ENCODE results near the gene DNAH9. TPM values are rescaled to one million over a fixed set of nuclear protein-coding genes. Genes with fewer than 3 reads are reported as not detected.
A peak's percentile ranks its signal among the peaks of the same experiment; 100 is the strongest.

DNAH9 gene
- total RNA-seq, 2 donors from 2014 or later = 0.47 to 0.64 TPM

DNA sequence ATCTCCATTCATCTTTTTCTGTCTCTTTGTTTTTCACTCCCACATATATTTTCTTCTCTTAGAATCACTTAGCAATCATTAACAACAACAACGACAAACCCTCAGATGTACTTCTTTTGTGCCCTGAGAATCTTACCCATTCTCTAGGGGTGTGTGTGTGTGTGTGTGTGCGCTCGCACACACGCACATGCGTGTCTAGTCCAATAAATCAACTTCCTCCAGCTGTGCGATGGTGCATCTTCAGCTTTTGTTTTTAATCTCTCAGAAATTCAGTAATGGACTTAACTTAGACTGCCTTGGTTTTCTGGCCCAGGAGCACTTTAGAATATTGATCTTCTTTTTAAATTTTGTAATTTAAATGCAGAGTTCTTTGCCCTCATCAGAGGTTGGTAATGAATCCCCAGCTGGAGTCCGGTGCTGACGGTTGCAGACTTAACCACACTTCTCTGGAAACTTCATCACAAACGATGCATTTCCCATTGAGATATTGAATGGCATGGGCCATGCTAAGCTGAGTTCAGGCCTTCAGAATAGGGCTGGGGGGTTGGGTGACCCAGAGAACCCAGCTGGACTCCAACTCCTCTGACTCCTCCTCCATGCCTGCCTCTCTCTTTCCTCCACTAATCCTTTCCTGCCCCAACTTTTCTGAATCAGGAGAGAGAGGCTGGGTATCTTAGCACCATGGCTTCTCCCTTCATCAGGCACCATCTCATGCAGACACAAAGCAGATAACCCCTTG is 205.1 kb downstream of the DNAH9 start:
- no peak for ATAC-seq
- intact Hi-C loops (cut with DNase I, micrococcal nuclease) = no loop called here

DNA sequence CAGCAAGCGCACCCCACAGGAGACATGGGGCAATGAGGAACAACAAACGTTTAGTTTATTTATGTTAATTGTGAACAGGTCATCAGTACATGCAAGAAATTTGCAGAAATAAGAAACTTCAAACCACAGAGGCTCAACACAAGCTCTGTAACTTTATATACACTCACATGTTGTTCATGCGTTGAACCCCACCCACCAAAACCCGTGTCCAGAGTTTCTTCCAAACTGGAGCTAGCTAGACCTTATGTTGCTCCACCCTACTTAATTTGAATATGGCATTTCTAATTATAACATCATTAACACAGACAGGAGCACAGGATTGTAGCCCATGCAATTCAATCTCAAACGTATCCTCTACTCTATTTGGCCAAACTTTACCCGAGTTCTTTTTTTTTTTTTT is 206.9 kb downstream of the DNAH9 start:
- intact Hi-C loops (cut with DNase I, micrococcal nuclease) = no loop called here
- ATAC-seq (no peak), DNase-seq (no peak)

More for the DNA sequence above, 205.1 kb downstream of the DNAH9 start:
- DNase-seq = no peak

DNA sequence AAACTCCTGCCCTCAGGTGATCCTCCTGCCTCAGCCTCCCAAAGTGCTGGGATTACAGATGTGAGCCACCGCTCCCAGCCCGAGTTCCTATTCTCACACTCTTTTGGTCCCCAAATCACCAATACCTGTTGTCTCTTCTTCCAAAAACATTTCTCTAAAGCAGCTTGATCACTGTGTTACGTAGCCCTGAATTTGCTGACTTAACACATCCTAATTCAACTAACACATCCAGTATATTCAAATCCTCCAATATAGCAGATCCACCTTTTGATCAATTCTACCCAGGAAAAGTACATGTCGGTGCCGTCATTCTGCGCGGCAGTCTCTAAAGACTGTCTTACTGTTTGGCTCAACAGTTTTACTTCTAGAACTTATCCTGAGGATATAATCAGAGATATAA is 207.7 kb downstream of the DNAH9 start:
- ATAC-seq (no peak), DNase-seq (no peak)
- intact Hi-C loops (cut with DNase I, micrococcal nuclease) = no loop called here

DNA sequence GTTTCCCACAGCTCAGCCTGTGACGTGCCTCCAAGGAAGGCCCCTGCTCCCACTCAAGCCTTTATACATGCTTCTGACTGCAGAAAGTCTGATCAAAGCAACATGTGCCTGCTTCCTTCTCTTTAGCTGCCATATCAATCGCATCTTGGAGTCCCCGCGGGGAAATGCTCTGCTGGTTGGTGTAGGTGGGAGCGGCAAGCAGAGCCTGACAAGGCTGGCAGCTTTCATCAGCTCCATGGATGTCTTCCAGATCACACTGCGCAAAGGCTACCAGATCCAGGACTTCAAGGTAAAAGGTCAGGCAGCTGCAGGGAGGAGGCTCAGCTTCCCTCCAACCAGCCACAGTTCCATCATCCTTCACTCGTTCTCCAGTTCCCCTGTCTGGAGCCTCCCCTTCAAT is 209.3 kb downstream of the DNAH9 start:
- intact Hi-C loops (cut with DNase I, micrococcal nuclease) = no loop called here
- DNase-seq (no peak), ATAC-seq (no peak)

DNA sequence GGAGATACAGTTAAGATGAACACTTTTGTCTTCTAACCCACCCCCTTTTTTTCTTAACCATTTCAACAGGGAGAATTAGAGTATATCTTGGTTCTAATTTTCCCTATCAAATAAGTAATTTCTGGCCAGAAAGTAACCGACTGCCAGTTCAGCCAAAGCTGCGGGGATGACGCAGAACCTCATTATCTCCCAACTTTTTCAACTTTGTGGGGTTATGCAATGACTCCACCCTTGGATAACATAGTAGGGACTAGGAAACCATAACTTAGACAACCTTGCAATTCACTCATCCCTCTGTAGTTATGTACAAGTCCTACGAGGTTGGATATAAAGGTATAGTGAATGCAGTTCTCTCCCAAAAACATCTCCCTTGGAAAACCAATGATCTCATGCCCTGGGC is 215.0 kb downstream of the DNAH9 start:
- DNase-seq = no peak
- intact Hi-C loops (cut with DNase I, micrococcal nuclease) = no loop called here
- no peak for ATAC-seq

DNA sequence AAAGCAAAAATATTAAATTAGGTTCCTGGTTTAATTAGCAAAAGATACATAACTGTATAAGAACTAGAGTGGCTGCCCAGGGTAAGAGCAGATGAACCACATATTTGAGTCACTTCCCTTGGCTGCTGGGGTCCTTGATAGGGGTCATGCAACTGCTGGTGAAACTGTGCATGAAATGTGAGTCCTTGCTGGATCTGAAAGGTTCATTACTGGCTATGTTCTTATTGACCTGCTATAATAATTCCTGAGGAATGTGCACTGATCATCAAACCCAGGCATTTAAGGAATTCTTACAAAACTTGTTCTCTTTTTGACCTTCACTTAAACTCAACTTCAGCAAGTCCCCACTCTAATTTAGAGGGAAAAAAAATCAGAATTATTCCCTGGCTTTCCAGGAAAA is 215.6 kb downstream of the DNAH9 start:
- ATAC-seq (no peak), DNase-seq (no peak)
- intact Hi-C loops (cut with DNase I, micrococcal nuclease) = no loop called here

DNA sequence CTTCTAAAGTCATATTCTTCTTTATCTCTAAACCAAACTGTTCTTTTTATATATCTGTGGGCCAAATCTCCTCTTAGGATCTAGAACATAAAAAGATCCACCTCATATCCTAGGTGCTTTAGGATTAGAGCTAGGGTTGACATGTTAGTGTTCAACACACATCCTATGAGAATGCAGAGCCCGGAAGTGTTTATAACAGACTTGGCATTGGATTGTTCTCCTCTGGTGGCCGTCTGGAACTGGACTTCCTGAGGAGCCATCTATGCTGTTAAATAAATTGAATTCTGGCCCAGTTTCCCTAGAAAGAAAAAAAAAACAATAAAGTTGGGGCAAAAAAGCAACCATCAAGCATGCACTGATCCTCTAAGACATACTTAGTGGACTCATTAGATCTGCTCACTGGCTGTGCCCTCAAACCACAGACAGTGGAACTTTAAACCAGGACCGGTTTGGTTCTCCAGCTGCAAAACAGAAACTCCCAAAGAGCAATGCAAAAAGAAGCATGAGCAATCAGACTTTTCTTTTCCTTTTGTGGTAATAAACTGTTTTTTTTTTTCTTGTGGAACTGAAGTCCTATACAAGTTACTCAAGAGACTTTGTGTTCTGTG is 216.5 kb downstream of the DNAH9 start:
- no peak for ATAC-seq
- intact Hi-C loops (cut with DNase I, micrococcal nuclease) = no loop called here
- no peak for DNase-seq

DNA sequence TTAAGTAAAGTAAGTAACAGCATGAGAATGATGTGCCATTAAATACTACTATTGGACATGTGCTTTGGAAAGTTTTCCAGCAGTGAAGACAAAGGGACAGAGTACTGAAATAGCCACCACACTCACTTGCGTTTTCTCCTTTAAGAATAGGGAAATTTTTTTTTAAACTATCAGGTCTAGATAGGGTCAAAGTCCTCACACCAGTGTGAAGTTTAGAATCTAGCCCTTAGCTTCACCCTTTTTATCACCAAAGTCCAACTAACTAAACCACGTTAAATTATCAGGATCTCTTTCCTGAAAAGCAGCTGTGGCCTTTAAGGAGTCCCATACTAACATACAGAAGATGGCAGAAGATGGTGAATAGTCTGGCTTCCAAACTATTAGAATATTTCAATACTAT is 218.1 kb downstream of the DNAH9 start:
- ATAC-seq (peak; percentile 93), DNase-seq (no peak)
- intact Hi-C loops (cut with DNase I, micrococcal nuclease) = no loop called here

DNA sequence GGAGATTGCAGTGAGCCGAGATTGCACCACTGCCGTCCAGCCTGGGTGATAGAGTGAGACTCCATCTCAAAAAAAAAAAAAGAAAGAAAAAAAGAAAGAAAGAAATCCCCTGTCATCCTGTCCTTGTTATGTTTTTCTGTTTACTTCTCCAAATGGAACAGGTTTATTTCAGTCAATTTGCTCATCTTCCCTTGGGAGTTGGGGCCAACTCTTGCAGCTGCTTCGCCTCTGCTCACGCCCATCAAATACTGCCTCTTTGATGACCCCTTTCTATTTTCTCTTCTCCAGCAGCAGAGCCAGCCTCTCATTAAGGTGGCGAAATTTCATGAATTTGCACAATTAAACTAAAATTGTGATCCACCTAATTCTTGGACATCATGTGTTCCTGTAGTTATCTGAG is 225.6 kb downstream of the DNAH9 start:
- ATAC-seq = no peak
- intact Hi-C loops (cut with DNase I, micrococcal nuclease) = no loop called here
- DNase-seq = no peak

DNA sequence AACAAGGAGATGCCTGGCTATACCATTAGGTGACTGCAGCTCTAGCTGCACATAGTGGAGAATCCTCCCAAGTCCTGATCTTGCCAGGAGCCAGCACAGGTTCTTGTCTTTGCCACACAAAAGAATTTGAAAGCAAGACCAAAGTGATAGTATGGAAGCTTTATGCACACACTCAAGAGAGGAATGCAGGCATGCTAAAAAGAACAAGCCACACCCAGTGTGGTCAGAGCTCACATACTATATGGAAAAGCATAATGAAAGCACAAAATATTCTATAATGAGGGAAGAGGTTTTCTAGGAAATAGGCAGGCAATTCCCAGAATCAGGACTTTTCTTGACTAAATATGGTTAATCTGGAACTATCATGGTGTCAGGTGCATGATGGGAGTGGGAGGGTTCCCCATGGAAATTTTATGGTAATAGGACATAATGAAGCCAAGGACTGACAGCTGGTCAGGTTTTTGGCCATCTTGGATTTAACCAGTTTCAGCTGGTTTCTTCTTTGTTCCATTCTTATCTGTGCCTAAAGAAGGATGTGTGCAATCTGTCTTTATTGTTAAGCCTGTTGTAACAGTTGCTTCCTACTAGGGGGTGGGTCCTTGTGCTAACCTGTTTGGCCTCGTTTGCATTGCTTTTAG is 227.4 kb downstream of the DNAH9 start:
- ATAC-seq = peak; percentile 35
- no peak for DNase-seq
- intact Hi-C loops (cut with DNase I, micrococcal nuclease) = no loop called here

DNA sequence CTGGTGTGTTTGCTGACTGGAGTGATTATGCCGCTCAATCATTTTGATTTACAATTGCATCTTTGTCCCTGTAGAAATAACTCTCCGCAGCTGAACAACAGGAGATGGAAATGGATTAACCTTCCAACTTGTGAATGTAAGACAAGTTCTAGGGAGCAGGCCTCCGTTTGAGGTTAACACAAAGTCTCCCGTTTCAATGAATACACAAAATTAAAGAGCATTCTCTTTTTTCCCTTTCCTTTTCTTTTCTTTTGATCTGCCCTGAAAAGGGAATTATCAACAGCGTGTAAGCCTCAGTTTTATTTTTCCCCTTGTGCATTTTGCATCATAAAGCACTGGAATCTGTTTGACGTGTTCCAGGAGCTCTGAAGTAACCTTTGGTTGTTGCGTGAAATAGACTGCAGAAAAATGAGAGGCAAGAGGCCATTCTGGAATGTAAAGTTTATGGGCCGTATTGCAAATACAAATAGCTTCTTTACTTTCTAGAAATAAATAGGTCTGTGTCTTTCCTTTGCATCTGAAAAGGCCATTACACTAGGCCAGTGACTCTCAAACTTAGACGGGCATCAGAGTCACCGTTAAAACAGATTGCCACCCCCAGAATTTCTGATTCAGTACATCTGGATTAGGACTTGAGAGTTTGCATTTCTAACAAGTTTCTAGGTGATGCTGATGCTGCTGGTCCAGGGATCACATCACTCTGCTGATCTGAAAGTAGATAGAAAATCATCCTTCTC is 234.3 kb downstream of the DNAH9 start:
- intact Hi-C loops (cut with DNase I, micrococcal nuclease) = no loop called here
- DNase-seq = no peak
- no peak for ATAC-seq

DNA sequence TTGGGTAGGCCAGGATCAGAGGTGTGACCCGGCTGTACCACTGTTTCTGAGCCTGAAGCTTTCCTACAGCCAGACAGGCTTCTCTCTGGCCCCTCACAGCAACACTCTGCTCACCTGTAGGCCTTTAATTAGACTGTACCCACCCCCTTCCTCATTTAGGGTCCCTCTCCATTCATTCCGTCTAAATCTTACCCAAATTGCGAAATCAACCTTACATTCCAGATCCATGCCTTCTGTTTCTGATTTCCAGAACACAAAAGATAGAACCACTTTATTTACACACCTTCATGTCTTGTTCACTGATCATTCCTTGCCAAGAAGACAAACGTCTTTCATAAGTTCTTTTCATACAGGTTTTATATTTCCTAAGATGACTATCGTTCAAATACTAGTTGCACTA is 238.2 kb downstream of the DNAH9 start:
- DNase-seq = no peak
- intact Hi-C loops (cut with DNase I, micrococcal nuclease) = no loop called here
- ATAC-seq = no peak

DNA sequence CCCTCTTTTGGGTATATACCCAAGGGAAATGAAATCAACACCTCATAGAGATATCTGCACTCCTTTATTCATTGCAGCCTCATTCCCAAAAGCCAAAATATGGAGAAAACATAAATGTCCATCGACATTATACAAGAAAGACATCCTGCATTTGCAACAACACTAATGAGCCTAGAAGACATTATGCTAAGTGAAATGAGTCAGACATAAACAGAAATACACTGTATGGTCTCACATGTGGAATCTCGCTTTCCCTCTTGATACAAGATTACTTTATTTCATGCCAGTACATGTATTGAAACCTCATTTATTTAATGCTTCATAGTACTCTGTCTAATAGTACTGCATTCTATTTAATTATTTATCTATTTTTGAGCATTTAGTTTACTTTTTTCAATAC is 241.8 kb downstream of the DNAH9 start:
- DNase-seq (no peak), ATAC-seq (no peak)
- intact Hi-C loops (cut with DNase I, micrococcal nuclease) = no loop called here

DNA sequence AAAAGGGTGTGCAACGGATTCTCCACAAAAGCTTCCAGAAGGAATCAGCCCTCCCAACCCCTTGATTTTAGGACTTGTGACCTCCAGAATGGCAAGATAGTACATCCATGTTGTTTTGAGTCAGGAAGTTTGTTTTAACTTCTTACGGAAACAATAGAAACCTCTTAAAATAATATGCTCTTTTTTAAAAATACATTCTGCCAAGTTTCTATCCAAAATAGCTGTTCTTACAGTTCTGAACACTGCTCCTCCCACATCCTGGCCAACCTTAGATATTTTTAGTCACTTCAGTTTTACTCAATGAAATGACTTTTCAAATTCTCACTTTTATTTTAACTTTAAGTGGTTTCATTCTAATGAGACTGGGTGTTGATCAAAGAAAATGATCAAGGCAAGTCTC is 242.6 kb downstream of the DNAH9 start:
- DNase-seq (no peak), ATAC-seq (no peak)
- intact Hi-C loops (cut with DNase I, micrococcal nuclease) = no loop called here

DNA sequence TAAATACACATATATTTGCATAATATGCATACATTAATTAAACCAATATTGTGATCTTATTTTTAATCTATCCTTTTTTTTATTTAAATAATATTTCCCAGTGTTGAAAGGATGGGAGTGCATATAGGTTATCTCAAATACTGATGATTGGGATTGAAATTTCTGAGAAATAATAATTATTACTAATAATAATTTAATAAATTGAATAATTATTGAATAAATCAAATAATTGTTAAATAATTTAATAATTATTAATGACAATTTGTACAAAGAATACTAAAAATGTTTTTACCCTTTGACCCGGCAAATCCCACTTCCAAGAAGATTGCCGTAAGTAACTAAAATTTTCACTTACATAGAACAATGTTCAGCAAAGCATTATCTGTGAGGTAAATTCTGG is 250.1 kb downstream of the DNAH9 start:
- no peak for ATAC-seq
- no peak for DNase-seq
- intact Hi-C loops (cut with DNase I, micrococcal nuclease) = no loop called here

DNA sequence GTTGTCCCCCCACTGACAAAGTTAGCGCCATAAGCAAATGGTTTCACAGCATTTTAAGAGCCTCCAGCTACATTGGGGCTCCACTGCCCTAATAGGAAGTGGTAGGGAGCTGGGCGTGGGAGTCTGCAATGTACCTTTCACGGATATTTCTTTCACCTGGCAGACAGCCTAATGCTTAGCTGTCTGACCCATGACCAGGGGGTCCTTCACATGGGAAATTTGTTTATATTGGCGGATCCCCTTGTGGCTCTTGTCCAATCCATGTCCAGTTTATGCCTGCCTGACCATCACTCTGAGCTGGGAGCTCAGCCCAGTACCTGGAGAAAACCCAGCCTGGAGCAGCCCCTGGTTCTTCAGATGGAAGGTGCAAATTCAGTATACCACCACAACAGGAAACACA is 254.0 kb downstream of the DNAH9 start:
- ATAC-seq = no peak
- intact Hi-C loops (cut with DNase I, micrococcal nuclease) = no loop called here
- DNase-seq = no peak

DNA sequence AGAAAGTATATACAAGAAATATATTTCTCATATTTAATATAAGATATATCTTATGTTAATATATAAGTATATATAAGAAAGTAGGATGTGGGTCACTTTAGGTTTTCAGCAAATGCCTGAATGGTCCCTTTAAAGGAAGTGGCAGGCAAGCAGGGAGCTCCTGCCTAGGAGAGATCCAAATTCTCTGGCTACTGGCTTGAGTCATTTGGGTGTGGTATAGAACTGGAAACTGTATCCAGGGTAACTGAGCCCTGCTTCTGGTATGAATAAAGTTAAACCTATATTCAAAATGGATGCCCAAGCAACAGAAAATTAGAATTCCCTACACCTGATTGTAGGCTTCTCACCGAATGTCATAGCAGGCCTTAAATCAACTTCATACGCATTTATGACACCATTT is 254.6 kb downstream of the DNAH9 start:
- ATAC-seq (peak; percentile 54), DNase-seq (no peak)
- intact Hi-C loops (cut with DNase I, micrococcal nuclease) = no loop called here

DNA sequence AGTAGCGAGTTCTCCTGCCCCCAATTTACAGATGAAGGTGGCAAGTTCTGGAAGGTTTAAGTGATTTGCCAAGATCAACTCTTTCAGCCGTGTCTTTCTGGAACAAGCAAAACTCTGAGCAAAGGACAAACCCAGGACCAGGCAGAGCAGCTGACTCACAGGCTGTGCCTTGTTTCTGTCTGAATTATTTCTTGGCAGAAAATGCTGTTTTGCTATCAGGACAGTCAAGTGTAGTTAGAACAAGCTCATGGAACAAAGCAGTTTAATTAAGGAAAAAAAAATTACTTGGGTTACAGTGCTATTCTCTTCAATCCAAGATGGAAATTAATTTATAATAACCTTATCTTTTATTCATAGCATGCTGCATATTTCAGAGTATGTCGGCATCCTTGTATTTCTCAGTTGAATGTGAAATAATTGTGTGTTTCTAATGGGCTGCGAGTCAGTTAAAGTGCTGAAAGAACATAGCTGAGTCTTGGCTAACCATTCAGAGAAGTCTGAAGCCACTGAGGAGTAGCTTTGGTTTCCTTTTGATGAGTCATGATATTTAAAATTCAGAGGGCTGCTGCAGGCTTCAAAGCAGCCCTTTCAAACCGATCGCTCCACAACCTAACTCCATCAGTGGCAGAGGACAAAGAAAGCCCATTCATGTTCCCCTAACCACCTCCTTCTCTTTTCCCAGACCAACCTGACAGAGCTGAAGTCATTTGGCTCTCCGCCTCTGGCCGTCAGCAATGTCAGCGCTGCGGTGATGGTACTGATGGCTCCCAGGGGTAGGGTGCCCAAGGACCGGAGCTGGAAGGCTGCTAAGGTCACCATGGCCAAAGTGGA is 255.3 kb downstream of the DNAH9 start:
- intact Hi-C loops (cut with DNase I, micrococcal nuclease) = no loop called here
- no peak for DNase-seq
- ATAC-seq = no peak

DNA sequence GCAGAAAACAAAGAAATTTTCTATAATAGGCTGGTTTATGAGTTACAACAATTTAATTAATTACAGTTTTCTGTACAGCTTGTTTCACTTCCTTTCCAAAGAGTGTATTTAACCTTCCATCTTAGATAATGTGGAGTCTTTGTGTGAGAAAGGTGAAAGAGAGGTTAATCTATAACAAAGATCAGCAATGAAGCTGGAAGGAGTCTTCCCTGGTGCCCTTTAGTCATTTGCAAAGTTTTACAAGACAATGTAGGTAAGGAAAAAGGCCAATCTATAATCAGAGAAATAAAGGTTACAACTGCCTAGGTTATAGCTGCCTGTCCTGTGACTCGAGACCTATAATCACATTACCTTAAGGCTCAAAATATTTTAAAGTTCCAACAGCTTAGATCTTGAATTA is 257.0 kb downstream of the DNAH9 start:
- DNase-seq (no peak), ATAC-seq (peak; percentile 90)
- intact Hi-C loops (cut with DNase I, micrococcal nuclease) = no loop called here
